Activated CD4-positive, CD25-positive, alpha-beta regulatory T cell treated with anti-CD3 and anti-CD28 coated beads, Interleukin-2, amount 50 U/mL, for 24 hours (primary cell): ENCODE results near the gene FUS.

Source experiments
- ATAC-seq, 2 donors: fragments of 150-1000 bp; cut with Tn5 transposase; one replicate each; pipeline ENCODE4 v1.10.0; 2021; ENCODE audit warnings: mild to moderate bottlenecking in 1 of 2, moderate library complexity in 1 of 2

FUS gene

GRCh38 chr16:31204871-31205666 is 25.1 kb downstream of the FUS start:
- ATAC-seq: no peak

GRCh38 chr16:31206776-31207175 is 26.8 kb downstream of the FUS start:
- ATAC-seq: no peak

GRCh38 chr16:31213342-31213741 is 33.4 kb downstream of the FUS start:
- no peak for ATAC-seq

GRCh38 chr16:31213877-31214707 is 34.2 kb downstream of the FUS start, which contains the start of gene TRIM72:
TSS of gene TRIM72 (plus strand) at chr16:31214119. CDS start at chr16:31214739, 620 bp downstream.
- no peak for ATAC-seq

GRCh38 chr16:31214708-31215286 is 34.9 kb downstream of the FUS start:
- ATAC-seq: peak in 1 of 2 donors; percentile 34

- peak; percentile 33 to 54 for ATAC-seq
These were observed 35.6 kb downstream of the FUS start for GRCh38 chr16:31215287-31216162.

GRCh38 chr16:31216422-31217135 is 36.6 kb downstream of the FUS start, which contains the start of gene PYDC1:
TSS of gene PYDC1 (minus strand) at chr16:31217135. CDS start at chr16:31217028, 107 bp downstream.
- ATAC-seq: peak in 1 of 2 donors; percentile 30

- ATAC-seq: no peak
These were observed 37.2 kb downstream of the FUS start for GRCh38 chr16:31217136-31217530.

GRCh38 chr16:31219154-31219741 is 39.3 kb downstream of the FUS start:
- no peak for ATAC-seq

GRCh38 chr16:31221357-31222160 is 41.6 kb downstream of the FUS start:
- ATAC-seq: no peak

- no peak for ATAC-seq
These were observed 43.1 kb downstream of the FUS start for GRCh38 chr16:31223044-31223443.

GRCh38 chr16:31224092-31224955 is 44.4 kb downstream of the FUS start:
- ATAC-seq: no peak

- no peak for ATAC-seq
These were observed 45.3 kb downstream of the FUS start for GRCh38 chr16:31225193-31225592.

GRCh38 chr16:31228206-31228605 is 48.3 kb downstream of the FUS start:
- no peak for ATAC-seq

- ATAC-seq: no peak
These were observed 49.6 kb downstream of the FUS start for GRCh38 chr16:31229501-31229900.

GRCh38 chr16:31238041-31238440 is 58.1 kb downstream of the FUS start:
- ATAC-seq: no peak
